ENCODE data around the gene MTFR1L.
A peak's percentile ranks its signal among the peaks of the same experiment; 100 is the strongest.
"Not testable (repeated sequence)": the region's sequence is repeated elsewhere in the genome, so short reads cannot be mapped to it uniquely, and the experiment has no call there.

MTFR1L gene

DNA sequence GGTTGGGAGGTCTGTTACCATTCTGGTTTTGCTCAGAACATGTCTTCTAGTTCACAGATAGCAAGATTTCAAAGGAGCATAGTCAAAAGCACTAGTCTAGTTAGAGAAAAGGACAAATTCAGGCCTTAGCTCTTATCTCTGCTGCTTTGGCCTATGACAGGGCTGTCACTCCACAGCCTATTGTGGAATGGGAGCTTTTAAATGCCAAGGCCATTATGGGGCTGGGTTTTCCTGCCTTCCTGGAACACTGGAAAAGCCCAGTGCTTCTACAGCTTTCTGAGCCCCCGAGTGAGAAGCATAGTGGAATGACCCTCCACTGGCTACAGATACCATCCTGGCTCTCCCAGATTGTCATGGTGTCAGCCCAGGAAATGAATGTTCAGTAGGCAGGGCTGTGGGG is 9.3 kb downstream of the MTFR1L start:
- no peak for DNase-seq

DNA sequence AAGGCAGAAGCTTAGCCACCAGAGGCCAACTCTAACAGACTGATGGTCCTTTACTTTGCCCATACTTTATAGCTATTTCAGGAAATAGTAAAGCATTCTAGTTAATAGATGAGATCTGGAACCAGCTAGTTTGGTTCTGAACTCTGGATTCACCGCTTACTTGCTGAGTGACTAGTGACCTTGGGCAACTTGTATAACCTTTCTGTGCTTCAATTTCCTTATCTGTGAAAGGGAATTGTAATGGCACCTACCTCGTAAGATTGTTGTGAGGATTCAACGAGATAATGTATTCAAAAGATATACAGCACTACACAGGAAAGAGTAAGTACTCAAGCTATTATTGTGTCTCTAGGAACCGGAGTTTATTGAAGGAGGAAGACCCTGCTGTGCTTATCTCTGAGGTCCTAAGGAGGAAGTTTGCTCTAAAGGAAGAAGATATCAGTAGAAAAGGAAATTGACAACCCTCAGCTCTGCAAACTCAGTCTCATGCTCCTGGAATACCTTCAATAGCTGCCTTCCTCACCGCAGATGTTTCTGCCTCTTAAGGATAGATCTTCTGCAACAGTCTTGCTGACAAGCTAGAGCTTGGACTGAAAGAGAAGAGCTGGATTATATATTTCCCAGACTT is 11.9 kb downstream of the MTFR1L start:
- DNase-seq, result no peak

DNA sequence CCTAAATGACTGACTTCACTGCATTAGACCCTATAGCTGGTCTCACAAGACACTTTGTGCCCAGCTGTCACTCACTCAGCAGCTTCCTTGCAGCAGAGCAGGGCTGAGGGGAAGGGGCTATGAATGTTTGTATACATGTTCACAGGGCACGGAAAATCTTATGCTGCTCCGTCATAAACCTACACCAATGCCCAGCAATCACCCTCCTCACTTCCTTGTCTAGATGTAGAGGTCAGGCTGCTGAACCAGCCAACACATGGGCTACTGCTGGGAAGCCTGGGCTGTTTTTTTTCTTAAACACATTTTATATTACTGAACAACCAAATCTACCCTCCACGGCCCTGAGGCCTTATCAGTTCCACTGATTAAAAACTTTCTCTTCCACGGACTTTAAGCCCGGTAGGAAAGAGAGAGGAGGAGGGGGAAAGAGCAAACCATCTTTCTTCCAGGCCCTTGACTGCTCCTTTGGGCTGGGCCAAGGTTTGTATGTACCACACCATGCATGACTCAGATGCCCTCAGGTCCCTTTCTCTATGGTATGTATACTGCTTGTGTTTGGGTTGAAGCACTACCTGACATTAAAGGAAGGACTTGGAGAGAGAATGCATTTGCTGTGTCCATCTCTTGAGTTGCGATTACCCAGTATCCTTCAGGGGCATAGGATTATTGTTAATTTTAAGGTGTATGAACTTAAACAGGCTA is 12.7 kb downstream of the MTFR1L start:
- DNase-seq, result no peak

DNA sequence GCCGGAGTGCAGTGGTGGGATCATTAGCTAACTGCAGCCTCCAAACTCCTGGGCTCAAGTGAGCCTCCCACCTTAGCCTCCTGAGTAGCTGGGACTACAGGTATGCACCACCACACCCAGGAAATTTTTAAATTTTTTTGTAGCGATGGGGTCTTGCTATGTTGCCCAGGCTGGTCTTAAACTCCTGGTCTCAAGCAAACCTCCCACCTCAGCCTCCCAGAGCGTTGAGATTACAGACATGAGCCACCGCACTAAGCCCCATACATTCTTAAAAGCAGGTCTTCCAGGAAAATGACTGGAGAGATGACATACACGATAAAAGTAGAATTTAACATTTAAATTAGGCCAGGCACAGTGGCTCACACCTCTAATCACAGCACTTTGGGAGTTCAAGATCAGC is 13.4 kb downstream of the MTFR1L start:
- DNase-seq, result no peak

DNA sequence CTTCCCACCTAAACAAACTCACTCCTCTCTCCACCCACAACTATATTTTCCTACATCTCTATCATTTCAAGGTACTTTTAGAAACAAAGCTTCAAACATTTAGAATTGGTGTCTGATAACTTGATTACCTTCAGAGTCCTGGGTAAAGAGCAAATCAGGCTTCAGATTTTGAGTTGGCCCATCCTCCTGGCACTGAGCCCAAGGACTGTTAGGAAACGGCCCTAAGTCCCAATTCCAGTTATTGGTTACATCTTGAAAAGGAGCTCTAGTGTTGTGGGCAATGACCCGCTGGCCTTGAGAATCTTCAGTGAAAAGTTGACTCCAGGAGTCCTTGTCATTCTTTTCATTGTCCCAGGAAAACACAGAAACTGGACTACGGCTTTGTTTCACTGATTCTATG is 15.1 kb downstream of the MTFR1L start:
- DNase-seq, result no peak

DNA sequence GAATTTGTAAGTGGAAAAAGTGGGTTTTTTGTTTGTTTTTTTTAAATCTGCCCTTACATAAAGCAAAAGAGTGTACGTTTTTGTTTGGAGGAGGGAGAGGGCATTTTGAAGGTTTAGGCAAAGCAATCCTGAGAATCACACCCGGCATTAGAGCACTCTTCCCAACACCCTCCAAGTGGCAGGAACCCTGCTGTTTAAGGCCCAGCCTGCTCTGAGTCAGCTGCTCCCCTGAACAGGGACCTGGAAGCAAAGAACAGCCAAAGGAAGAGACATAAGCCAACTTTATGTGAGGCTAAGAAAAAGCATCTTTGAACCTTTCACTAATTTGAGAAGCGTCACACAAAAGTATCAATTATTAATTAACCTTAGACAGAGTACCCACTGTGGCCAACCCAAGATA is 16.9 kb downstream of the MTFR1L start:
- no peak for DNase-seq

DNA sequence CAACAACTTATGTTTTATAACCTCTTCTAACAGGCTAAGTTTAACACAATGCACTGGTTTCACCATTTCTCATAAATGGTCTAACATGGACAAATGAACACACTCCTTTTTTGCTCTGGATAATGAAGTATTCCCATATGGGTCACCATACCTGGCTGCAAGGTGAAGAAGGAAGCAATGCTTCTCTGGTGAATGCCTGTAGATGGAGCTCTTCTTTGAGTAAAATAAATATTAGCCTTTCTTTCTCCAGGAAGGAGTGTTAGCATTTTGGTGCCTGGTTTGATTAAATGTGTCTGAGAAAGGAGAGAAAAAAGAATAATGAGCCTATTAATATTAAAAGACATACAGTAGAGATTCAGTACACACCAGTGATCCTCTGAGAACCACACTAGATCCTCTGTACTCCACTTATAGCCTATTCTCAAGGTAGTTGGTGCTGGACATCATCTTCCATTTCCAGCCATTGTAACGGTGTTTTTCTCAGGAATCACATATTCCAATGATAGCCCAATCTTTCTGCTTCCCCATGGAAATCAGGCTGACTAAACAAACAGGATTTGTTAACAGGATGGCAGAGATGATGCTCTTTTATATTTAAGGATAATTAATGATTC is 17.6 kb downstream of the MTFR1L start:
- DNase-seq, result peak; percentile 17

DNA sequence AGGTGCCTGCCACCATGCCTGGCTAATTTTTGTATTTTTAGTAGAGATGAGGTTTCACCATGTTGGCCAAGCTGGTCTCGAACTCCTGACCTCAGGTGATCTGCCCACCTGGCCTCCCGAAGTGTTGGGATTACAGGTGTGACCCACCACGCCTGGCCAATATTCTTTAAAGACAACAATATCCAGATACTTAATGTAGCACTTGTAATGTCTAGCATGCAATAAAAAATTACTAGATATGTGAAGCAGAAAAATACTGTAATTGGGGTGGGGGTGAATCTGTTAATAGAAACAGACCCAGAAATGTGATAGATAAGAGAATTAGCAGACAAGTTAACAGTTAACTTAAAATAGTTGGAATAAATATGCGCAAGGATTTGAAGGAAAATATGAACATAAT is 20.1 kb downstream of the MTFR1L start:
- DNase-seq, result not testable (repeated sequence)

DNA sequence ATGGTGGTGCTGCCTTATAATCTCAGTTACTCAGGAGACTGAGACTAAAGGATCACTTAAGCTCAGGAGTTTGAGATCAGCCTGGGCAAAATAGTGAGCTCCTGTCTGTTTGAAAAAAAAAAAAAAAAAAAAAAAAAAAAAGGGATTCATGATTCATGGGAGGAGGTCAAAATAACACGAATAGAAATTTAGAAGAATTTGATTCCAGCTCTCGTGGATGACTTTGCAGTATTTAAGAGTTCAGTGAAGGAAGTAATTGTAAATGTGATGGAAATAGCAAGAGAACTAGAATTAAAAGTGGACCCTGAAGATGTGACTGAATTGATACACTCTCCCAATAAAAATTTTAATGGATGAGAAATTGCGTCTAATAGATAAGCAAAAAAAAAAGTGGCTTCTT is 23.7 kb downstream of the MTFR1L start:
- no peak for DNase-seq

DNA sequence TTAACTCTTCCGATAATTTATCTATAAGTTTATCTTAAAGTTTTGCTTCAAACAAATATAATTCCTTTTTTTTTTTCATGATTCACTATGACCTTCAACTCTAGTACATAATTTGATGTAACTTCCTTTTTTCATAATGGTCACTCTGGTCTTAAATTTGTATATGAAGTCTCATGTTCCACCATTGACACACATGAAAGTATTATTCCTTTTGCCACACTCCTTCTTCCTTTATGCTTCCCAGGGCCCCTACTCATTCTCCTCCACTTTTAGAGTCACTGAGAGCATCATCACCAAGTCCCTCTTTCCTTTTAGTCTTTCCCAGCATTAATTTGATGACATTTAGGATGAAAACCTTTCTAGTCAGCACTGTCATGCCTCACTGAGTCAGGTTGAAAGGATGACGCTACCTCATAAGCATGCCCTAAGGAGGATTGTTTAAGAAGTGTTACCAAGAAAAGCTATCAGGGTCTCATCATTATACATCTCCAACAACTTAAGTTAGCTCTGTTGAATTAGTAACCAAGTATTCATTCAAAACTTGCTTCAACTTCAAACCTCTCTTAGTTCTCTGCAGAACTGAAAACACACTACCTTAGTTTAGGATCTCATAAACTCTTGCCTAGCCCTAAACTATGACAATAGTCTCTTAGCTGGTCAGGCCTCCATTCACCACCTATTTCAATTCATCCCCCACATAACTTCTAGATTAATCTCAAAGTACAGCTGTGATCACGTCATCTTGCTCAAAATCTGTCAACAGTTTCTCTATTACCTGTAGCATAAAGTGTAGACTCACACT is 25.0 kb downstream of the MTFR1L start:
- no peak for DNase-seq

DNA sequence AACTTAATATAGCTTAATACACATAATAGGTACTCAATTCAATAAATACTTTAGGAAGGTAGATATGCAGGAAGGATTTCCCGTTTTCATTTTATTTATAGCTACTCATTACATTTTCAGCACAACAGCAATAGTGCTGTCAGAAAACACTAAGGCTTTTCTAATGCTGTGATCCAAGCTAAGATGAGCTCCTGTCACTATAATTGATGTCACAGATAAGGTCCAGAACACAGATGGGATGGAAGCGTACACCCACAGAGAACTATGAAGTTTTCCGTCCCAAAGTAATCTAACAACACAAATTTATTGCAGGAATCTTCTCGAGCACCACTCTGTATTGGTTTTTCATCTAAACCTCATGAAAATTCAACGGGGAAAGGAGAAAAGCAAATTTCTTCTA is 25.9 kb downstream of the MTFR1L start:
- no peak for DNase-seq

DNA sequence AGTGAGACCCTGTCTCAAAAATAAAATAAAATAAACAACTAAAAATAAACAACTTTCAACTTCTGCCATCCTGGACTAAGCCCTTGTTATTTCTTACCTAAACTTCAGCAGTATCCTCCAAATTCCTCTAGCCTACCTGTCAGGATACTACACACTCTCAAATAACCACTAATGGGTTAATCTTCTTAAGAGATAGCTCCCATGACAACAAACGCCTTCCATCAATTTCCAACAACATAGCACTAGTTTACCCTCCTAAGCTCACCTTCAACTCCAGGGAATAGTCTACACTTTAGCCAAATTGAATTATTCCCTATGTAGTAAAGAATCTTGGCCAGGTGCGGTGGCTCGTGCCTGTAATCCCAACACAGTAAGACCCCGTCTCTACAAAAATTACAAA is 28.2 kb downstream of the MTFR1L start:
- DNase-seq, result no peak

DNA sequence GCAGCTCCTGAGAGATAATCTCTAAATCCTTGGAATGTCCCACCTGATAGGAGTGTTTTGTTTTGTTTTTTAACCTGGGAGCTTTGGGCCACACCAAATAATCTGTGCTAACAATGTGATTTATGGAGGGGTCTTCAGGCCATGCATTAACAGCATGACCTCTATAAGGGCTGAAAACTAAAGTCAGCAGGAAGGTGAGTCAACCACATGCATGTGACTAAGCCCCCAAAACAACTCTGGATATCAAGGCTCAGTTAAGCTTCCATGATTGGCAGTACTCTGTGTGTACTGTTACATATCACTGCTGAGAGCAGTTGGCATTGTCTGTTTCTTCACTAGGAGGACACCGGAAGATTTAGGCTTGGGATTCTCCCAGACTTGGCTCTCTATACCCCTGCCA is 28.8 kb downstream of the MTFR1L start:
- DNase-seq, result no peak

DNA sequence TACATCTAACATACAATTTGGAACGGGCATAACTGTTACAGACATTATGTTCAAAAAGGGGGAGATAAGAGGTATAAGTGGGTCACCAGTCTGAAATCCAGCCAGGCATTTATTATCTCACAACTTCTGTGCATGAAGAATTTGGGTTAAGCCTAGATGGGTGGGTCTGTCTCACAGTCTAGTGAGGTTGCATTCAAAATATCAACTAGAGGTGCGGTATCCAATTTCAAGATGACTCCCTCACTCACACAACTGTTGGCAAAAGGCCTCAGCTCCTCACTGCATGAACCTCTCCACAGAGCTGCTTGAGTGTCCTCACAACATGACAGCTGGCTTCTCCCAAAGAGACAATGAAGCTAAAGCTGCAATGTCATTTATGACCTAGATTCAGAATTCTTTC is 34.8 kb downstream of the MTFR1L start:
- DNase-seq, result no peak

DNA sequence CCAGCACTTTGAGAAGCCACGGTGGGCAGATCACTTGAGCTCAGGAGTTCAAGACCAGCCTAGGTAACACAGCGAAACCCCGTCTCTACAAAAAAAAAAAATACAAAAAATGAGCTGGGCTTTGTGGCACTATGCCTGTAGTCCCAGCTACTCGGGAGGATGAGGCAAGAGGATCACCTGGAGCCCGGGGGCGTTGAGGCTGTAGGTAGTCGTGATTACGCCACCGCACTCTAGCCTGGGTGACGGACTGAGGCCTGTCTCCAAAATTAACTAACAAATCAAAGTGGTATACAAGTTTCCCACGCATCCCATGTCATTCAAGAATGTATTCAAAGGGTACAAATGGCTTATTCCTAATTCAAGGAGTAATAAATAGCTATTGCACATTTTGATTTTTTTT is 37.1 kb downstream of the MTFR1L start:
- DNase-seq, result no peak

DNA sequence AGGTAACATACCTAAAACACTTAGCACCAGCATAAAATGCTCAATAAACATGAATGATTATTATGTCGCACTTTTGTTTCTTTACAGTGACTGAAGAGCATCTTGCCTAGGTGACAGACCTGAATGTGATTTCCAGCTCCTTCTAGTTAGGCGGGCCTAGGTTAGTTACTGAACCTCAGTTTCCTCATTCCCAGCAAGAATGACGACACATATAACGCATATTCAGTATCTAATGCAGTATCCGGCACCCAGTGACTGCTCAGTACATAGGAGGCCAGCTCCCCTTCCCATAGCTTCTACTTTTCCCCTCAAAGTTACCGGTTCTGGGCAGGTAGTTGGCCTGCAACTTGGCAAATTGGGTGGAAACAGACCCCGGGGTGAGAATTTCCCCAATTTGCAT is 38.7 kb downstream of the MTFR1L start:
- DNase-seq, result no peak

DNA sequence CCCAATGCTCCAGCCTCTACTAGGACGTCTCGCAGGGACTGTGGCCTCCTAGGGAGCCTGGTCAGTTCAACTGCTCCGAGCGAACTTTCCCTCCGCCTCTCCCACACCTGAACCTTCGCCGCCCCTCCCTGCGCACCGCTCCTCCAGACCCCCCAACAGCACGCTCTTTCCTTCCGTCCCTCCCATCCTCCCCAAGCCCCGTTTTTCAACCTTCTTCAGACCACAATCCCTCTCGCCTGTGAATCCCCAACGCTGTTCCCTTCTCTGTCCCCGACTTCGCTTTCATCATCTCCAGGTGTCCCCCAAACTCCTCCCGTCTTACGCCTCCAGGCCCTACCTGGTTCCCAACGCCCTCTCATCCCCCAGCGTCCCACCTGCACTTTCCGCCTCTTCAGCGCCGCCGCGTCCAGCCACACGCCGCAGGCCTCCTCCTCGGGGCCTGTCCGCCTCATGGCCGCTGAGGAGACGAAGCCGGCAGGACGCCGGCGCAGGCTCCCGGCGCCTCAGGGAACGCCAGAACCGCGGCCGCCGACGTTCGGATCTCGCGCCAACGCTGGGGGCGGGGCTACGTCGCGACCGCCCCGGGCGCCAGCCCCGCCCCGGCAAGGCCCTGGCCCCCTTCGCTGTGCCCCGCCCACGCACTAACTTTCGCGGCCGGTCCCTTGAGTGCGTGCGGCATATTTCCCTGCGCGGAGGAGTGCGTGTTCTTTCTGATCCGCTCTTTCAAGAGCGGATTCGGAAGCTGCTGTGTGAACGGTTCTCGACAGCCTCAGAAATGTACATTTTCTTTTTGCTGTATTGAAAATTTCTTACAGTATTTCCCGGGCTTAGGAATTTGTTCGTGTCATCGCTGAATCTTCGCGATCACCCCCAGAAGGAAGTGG is 39.4 kb downstream of the MTFR1L start, which contains the start of gene AUNIP:
TSS of gene AUNIP (minus strand) at position 552 of the 884 bp plus-strand sequence. CDS start at position 452, 100 bp downstream.
- peak; percentile 75 for DNase-seq

DNA sequence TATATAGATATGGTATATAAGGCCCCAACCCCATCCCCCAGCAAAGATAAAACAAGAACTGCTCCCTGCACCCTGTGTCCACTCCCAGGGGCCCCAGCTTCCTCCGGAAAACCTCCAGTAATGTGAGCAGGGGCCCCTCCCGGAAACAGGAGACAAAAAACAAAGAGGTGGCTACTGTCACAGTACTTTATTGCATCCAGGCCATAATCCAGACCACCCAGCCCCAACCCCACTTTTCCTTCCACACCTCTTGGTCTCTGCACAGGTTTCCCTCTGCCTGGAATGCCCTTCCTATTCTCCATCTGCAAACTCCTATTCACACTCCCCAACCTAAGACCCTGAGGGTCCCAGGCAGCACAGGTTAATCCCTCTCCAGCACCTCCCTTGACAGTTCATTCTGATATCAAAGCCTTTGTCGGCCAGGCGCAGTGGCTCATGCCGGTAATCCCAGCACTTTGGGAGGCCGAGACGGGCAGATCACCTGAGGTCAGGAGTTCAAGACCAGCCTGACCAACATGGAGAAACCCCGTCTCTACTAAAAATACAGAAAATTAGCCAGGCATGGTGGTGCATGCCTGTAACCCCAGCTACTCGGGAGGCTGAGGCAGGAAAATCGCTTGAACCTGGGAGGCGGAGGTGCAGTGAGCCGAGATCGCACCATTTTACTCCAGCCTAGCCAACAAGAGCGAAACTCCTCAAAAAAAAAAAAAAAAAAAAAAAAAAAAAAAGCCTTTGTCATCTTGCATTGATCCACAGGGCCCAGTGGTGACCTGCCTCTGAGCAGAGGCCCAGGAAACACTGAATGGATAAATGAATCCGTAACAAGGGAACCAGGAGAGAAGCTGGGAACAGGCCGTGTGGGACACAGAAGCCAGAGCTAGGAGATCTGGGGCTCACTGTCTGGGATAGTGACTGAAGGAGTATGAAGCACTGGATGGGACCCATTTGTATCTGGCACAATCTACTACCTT is 41.8 kb downstream of the MTFR1L start:
- DNase-seq, result no peak

DNA sequence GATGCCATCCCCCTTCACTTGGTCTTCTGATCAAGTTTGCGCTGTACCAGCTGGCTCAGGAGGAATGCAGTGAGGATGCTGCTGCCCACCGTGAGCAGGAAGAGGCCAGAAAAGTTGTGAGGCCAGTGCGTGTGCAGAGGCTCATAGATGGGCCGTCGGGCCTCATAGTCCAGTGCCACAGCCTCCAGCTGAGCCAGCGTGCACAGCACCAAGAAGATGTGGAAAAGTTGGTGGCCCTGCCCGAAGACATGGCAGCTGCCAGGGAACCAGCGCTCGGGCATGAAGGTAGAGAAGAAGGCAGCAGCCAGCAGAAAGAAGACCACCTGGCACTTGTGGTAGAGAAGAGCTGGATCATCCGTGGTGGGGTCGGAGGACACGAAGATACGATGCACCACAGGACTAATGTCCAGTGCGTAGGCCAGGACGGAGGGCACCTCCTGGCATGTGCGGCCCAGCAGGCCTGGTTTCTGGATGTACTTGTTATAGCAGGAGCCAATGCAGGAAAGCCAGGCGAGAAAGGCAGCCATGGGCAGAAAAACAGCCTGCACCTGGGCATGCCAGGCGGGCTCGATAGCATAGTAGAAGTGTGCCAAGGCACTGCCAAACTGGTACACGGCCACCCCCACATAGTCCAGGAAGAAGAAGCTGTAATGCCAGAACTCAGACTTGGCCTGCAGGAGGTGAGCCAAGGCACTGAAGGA is 43.2 kb downstream of the MTFR1L start:
- no peak for DNase-seq

DNA sequence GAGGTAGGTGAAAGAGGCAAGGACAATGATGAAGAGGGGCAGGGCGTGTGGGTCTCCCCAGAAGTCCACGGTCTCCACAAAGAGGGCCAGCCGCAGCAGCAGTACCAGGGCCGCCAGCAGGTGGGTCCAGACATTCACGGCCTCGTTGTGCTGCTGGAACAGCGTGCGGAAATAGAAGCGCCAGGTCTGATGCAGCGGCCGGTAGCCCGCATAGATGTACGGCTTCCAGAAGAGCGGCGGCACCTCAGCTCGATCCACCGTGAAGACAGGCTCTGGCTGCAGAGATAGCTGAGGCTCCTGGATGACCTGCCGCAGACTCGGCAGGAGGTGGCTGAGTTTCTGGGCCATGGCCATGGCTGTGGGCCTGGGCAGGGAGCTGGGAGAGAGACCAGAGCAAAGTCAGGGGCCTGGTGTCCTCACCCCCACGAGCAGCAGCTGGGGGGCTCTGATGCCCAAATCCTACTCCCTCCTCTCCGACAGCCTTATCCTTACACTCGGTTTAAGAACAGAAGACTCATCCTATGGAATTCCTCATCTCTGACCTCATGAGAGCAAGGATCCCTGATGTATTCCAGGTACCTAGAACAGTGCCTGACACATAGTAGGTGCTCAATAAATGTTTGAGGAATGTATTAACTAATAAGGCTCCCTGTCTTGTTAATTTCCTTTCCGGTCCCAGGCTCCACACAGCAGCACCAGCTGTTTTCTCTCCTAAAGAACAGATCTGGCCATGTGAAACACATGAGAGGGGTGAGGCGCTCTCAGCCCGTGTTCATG is 43.9 kb downstream of the MTFR1L start:
- DNase-seq, result no peak

Measured in NCI-H146 (cell line).